SK-N-SH (cell line): ENCODE data around the gene PRKN.

Source experiments
- CHD2 ChIP-seq: fragments of 150-350 bp; IDR thresholded peaks from 2 replicates; pipeline ENCODE4 v1.6.1; 2018; ENCODE audit warnings: low read length; ENCODE audit not compliant: partially characterized antibody
- CTCF ChIP-seq: fragments of 200-600 bp; sonication (generic); IDR thresholded peaks from 2 replicates; pipeline ENCODE4 v1.6.1; 2017; ENCODE audit warnings: antibody characterized with exemption, mild to moderate bottlenecking, moderate library complexity
- ELF1 ChIP-seq: IDR thresholded peaks from 2 replicates; pipeline ENCODE4 v1.4.0; 2012
- EP300 ChIP-seq, 2 experiments: IDR thresholded peaks; 2 replicates each; pipeline versions ENCODE4 v1.4.0 to v1.6.1; 2012; ENCODE audit warnings: borderline replicate concordance in 1 of 2, low read depth in 1 of 2, low read length in 1 of 2
- GABPA ChIP-seq: IDR thresholded peaks from 2 replicates; pipeline ENCODE4 v1.4.0; 2012; ENCODE audit warnings: low read depth, mild to moderate bottlenecking
- PBX3 ChIP-seq: IDR thresholded peaks from 2 replicates; pipeline ENCODE4; 2012
- TAF1 ChIP-seq: IDR thresholded peaks from 2 replicates; pipeline ENCODE4 v1.6.1; 2012; ENCODE audit warnings: low read depth, mild to moderate bottlenecking, low read length, moderate library complexity, borderline replicate concordance
- YY1 ChIP-seq: IDR thresholded peaks from 2 replicates; pipeline ENCODE4 v1.4.0; 2012; ENCODE audit warnings: low read depth, mild to moderate bottlenecking
- TF ChIP-seq, protein P1 (sequence below): IDR thresholded peaks from 2 replicates; pipeline ENCODE4 v1.4.0; 2012; ENCODE audit warnings: low read depth, borderline replicate concordance
- TF ChIP-seq, protein P2 (sequence below): fragments of 150-350 bp; IDR thresholded peaks from 2 replicates; pipeline ENCODE4 v1.6.1; 2017; ENCODE audit warnings: antibody characterized with exemption, low read length, low read depth, borderline replicate concordance
- TF ChIP-seq, protein P3 (sequence below): IDR thresholded peaks from 2 replicates; pipeline ENCODE4 v1.4.0; 2012; ENCODE audit warnings: low read depth, borderline replicate concordance

GRCh38 chr6:161299726-161300125 is 1427.8 kb downstream of the PRKN start:
- TF ChIP-seq ELF1 (no peak), CTCF (no peak), TAF1 (no peak), CHD2 (no peak), EP300 (IDR thresholded peaks at IDR 0.05; ENCODE audit: borderline replicate concordance in 1 of 2, low read depth in 1 of 2, low read length in 1 of 2) (no peak), GABPA (no peak), YY1 (no peak), PBX3 (no peak)
- TF ChIP-seq, protein P1, sequence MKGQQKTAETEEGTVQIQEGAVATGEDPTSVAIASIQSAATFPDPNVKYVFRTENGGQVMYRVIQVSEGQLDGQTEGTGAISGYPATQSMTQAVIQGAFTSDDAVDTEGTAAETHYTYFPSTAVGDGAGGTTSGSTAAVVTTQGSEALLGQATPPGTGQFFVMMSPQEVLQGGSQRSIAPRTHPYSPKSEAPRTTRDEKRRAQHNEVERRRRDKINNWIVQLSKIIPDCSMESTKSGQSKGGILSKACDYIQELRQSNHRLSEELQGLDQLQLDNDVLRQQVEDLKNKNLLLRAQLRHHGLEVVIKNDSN, result no peak
- TF ChIP-seq, protein P2, sequence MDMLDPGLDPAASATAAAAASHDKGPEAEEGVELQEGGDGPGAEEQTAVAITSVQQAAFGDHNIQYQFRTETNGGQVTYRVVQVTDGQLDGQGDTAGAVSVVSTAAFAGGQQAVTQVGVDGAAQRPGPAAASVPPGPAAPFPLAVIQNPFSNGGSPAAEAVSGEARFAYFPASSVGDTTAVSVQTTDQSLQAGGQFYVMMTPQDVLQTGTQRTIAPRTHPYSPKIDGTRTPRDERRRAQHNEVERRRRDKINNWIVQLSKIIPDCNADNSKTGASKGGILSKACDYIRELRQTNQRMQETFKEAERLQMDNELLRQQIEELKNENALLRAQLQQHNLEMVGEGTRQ, result no peak
- TF ChIP-seq, protein P3, sequence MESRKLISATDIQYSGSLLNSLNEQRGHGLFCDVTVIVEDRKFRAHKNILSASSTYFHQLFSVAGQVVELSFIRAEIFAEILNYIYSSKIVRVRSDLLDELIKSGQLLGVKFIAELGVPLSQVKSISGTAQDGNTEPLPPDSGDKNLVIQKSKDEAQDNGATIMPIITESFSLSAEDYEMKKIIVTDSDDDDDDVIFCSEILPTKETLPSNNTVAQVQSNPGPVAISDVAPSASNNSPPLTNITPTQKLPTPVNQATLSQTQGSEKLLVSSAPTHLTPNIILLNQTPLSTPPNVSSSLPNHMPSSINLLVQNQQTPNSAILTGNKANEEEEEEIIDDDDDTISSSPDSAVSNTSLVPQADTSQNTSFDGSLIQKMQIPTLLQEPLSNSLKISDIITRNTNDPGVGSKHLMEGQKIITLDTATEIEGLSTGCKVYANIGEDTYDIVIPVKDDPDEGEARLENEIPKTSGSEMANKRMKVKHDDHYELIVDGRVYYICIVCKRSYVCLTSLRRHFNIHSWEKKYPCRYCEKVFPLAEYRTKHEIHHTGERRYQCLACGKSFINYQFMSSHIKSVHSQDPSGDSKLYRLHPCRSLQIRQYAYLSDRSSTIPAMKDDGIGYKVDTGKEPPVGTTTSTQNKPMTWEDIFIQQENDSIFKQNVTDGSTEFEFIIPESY, result no peak
